GM23338 (cell line): ENCODE data around the gene CELF2. TPM values are rescaled to one million over a fixed set of nuclear protein-coding genes. Genes with fewer than 3 reads are reported as not detected.

Source experiments
- ATAC-seq: fragments of 200-7000 bp; cut with Tn5 transposase; 3 replicates; pipeline ENCODE4 v1.9.1; 2020
- DNase-seq: peaks from one replicate; pipeline ENCODE4 v3.0.0-alpha.2; 2015; ENCODE audit warnings: low spot score
- H2AFZ ChIP-seq: fragments of 200-600 bp; sonication (generic); 2 replicates; pipeline ENCODE4 v1.8.0; 2016; ENCODE audit warnings: antibody characterized with exemption, mild to moderate bottlenecking, moderate library complexity
- H3F3A ChIP-seq: fragments of 200-600 bp; sonication (generic); replicated peaks from 2 replicates; pipeline ENCODE4 v1.8.0; 2017; ENCODE audit warnings: antibody characterized with exemption, mixed run types, low read depth
- H3K27ac ChIP-seq: fragments of 200-600 bp; sonication (generic); 2 replicates; pipeline ENCODE4 v1.6.1; 2016; ENCODE audit warnings: low read depth
- H3K27me3 ChIP-seq: fragments of 200-600 bp; sonication (generic); 2 replicates; pipeline ENCODE4 v1.8.0; 2016; ENCODE audit warnings: mild to moderate bottlenecking, mixed run types, moderate library complexity; ENCODE audit not compliant: insufficient read depth
- H3K36me3 ChIP-seq: fragments of 200-600 bp; sonication (generic); 2 replicates; pipeline ENCODE4 v1.8.0; 2016; ENCODE audit warnings: mild to moderate bottlenecking; ENCODE audit not compliant: insufficient read depth
- H3K4me1 ChIP-seq: fragments of 200-600 bp; sonication (generic); 2 replicates; pipeline ENCODE4 v1.8.0; 2016; ENCODE audit warnings: mild to moderate bottlenecking, moderate library complexity; ENCODE audit not compliant: insufficient read depth
- H3K4me2 ChIP-seq: fragments of 200-600 bp; sonication (generic); 2 replicates; pipeline ENCODE4 v1.7.1; 2017; ENCODE audit warnings: mixed run types
- H3K4me3 ChIP-seq: fragments of 200-600 bp; sonication (generic); 2 replicates; pipeline ENCODE4 v1.6.1; 2016; ENCODE audit warnings: mixed run types
- H3K79me2 ChIP-seq: fragments of 200-600 bp; sonication (generic); replicated peaks from 2 replicates; pipeline ENCODE4 v1.8.0; 2017; ENCODE audit warnings: mild to moderate bottlenecking; ENCODE audit not compliant: insufficient read depth
- H3K9me2 ChIP-seq: fragments of 200-600 bp; sonication (generic); 2 replicates; pipeline ENCODE4 v1.8.0; 2017; ENCODE audit not compliant: insufficient read depth
- H4K20me1 ChIP-seq: fragments of 200-600 bp; sonication (generic); replicated peaks from 2 replicates; pipeline ENCODE4 v1.8.0; 2017; ENCODE audit warnings: mild to moderate bottlenecking; ENCODE audit not compliant: insufficient read depth
- H3K27ac Mint-ChIP-seq: 2 replicates; pipeline ENCODE4 v1.8.0; 2020; ENCODE audit warnings: inconsistent platforms, mild to moderate bottlenecking, moderate library complexity, mixed read lengths
- H3K27me3 Mint-ChIP-seq: 3 replicates; pipeline ENCODE4 v1.8.0; 2022; ENCODE audit warnings: low read depth, mild to moderate bottlenecking, moderate library complexity, mixed read lengths, inconsistent platforms; ENCODE audit not compliant: insufficient read depth, poor library complexity
- H3K36me3 Mint-ChIP-seq: 3 replicates; pipeline ENCODE4 v1.8.0; 2021; ENCODE audit warnings: low read depth, mild to moderate bottlenecking, inconsistent platforms, moderate library complexity, mixed read lengths
- H3K4me1 Mint-ChIP-seq: 3 replicates; pipeline ENCODE4 v1.8.0; 2020; ENCODE audit warnings: mild to moderate bottlenecking, inconsistent platforms, mixed read lengths
- H3K4me3 Mint-ChIP-seq: 3 replicates; pipeline ENCODE4 v1.8.0; 2021; ENCODE audit warnings: moderate library complexity, mild to moderate bottlenecking, inconsistent platforms, mixed read lengths
- H3K9me3 Mint-ChIP-seq: 3 replicates; pipeline ENCODE4 v1.8.0; 2020; ENCODE audit warnings: moderate library complexity, mild to moderate bottlenecking, inconsistent platforms, mixed read lengths
- CREB1 ChIP-seq: fragments of 250-450 bp; sonication (Bioruptor Pico); IDR thresholded peaks from 2 replicates; pipeline ENCODE4 v1.5.0; 2020; ENCODE audit warnings: low read depth, mild to moderate bottlenecking, moderate library complexity
- CTCF ChIP-seq, 2 experiments: fragments of 200-600 bp in 1 of 2; sonication (generic) in 1 of 2; conservative IDR thresholded peaks; 2 replicates each; pipeline versions ENCODE4 v1.5.1 to v1.6.1; 2016 to 2017; ENCODE audit warnings: antibody characterized with exemption in 2 of 2, low read depth in 2 of 2, mild to moderate bottlenecking in 2 of 2, moderate library complexity in 1 of 2
- ETS1 ChIP-seq: IDR thresholded peaks from 2 replicates; pipeline ENCODE4 v1.6.1; 2016; ENCODE audit warnings: antibody characterized with exemption
- EZH2 ChIP-seq: fragments of 200-600 bp; sonication (generic); IDR thresholded peaks from one replicate; pipeline ENCODE4 v1.8.0; 2017; ENCODE audit warnings: antibody characterized with exemption, mild to moderate bottlenecking, low read depth; ENCODE audit not compliant: unreplicated experiment
- EZH2phosphoT487 ChIP-seq: fragments of 200-600 bp; sonication (generic); IDR thresholded peaks from one replicate; pipeline ENCODE4 v1.8.1; 2018; ENCODE audit warnings: antibody characterized with exemption; ENCODE audit not compliant: unreplicated experiment
- JUNB ChIP-seq: IDR thresholded peaks from one replicate; pipeline ENCODE4 v1.6.1; 2016; ENCODE audit warnings: antibody characterized with exemption; ENCODE audit not compliant: unreplicated experiment
- REST ChIP-seq: IDR thresholded peaks from one replicate; pipeline ENCODE4 v1.6.1; 2018; ENCODE audit warnings: antibody characterized with exemption; ENCODE audit not compliant: unreplicated experiment
- STAT1 ChIP-seq: IDR thresholded peaks from one replicate; pipeline ENCODE4 v1.6.1; 2016; ENCODE audit warnings: antibody characterized with exemption; ENCODE audit not compliant: unreplicated experiment
- ZNF331 ChIP-seq: fragments of 250-450 bp; sonication (Bioruptor Pico); IDR thresholded peaks from 2 replicates; pipeline ENCODE4 v1.5.0; 2020; ENCODE audit warnings: low read depth, mild to moderate bottlenecking, moderate library complexity
- ZNF462 ChIP-seq: fragments of 250-450 bp; sonication (Bioruptor Pico); IDR thresholded peaks from 2 replicates; pipeline ENCODE4 v1.5.0; 2020; ENCODE audit warnings: mild to moderate bottlenecking, moderate library complexity
- polyA plus RNA-seq: library from polyadenylated mRNA; unstranded; fragments of >200 nt; fragmentation: Nextera tagmentation; extraction: Ambion mirVana; gene quantifications from 2 replicates; pipeline ENCODE4 v1.2.1, GENCODE V29; 2016
- total RNA-seq: library from RNA; depleted of rRNA; stranded (reverse); fragments of >200 nt; shearing (Covaris generic); gene quantifications from 2 replicates; pipeline ENCODE4 v1.2.3, GENCODE V29; 2014

The CELF2 gene
- total and polyA plus RNA-seq, 2 experiments from 2014 or later = 18.1 to 22.5 TPM

- no peak for DNase-seq
- Mint-ChIP-seq H3K4me3 (no peak overlapping the region), H3K4me1 (peaks cover 11% of the 10 kb centered on the region; the same call in 2 of the 3 replicates), H3K27me3 (no peaks in the 10 kb centered on the region), H3K27ac (no peak overlapping the region), H3K9me3 (no peaks in the 10 kb centered on the region), H3K36me3 (no peaks in the 10 kb centered on the region)
- Histone ChIP-seq H3K79me2 (no peaks in the 10 kb centered on the region), H2AFZ (no peak overlapping the region), H3K9me2 (peaks cover 4% of the 10 kb centered on the region; the same call in 1 of the 2 replicates), H4K20me1 (no peaks in the 10 kb centered on the region), H3K36me3 (no peaks in the 10 kb centered on the region), H3K4me3 (no peak overlapping the region), H3K4me1 (peaks cover 8% of the 10 kb centered on the region), H3F3A (no peaks in the 10 kb centered on the region), H3K27me3 (no peaks in the 10 kb centered on the region), H3K4me2 (no peak overlapping the region), H3K27ac (no peak overlapping the region)
- no peak for TF ChIP-seq STAT1
- TF ChIP-seq ZNF462 (CRISPR knock-in tag) = no peak
- TF ChIP-seq ZNF331 (CRISPR knock-in tag) = no peak
- TF ChIP-seq JUNB = no peak
- TF ChIP-seq REST = no peak
- TF ChIP-seq ETS1 = no peak
- TF ChIP-seq EZH2 = no peak
- no peak for TF ChIP-seq EZH2phosphoT487
- TF ChIP-seq CTCF (conservative IDR thresholded peaks at IDR 0.05; ENCODE audit: low read depth in 2 of 2) = no peak
- TF ChIP-seq CREB1 = no peak
- ATAC-seq = no peak
Measured at GRCh38 chr10:11081408-11081807, 63.7 kb downstream of the CELF2 start.
